ENCODE data around the gene DXO. TPM values are rescaled to one million over a fixed set of nuclear protein-coding genes. Genes with fewer than 3 reads are reported as not detected.
"Not testable (repeated sequence)": the region's sequence is repeated elsewhere in the genome, so short reads cannot be mapped to it uniquely, and the experiment has no call there.

DXO gene
- total and polyA plus RNA-seq, 2 donors, result 8.5 to 20.2 TPM

- WGBS, result 38% methylated on average over 11 of the region's 11 CpGs
- H3K36me3 ChIP-seq (ENCODE audit: insufficient read depth), result no peaks in the 10 kb centered on the region
- no peak for DNase-seq (ENCODE audit: extremely low spot score)
- no peaks in the 10 kb centered on the region for H3K4me1 ChIP-seq (ENCODE audit: insufficient read depth)
- H3K27ac ChIP-seq (ENCODE audit: low read depth), result peak within 1 kb of the TSS; percentile 47
- H3K4me3 ChIP-seq (ENCODE audit: low read depth, low read length), result no peak within 1 kb of the TSS
Measured at GRCh38 chr6:31945507-31946369, 26.2 kb downstream of the DXO start, which contains the start of gene CFB. CFB (plus strand) TSS chr6:31946095; CDS start chr6:31946222, 127 bp downstream.

GRCh38 chr6:31945154-31945506 lies 26.8 kb downstream of the DXO start:
- Histone ChIP-seq H3K4me3 (ENCODE audit: low read depth, low read length) (no peak overlapping the region), H3K27ac (ENCODE audit: low read depth) (no peak overlapping the region), H3K4me1 (ENCODE audit: insufficient read depth) (no peaks in the 10 kb centered on the region), H3K36me3 (ENCODE audit: insufficient read depth) (no peaks in the 10 kb centered on the region)
- DNase-seq (ENCODE audit: extremely low spot score), result no peak
- 71% methylated on average over 9 of the region's 9 CpGs for WGBS

- H3K27ac ChIP-seq (ENCODE audit: low read depth), result no peak overlapping the region
- DNase-seq (ENCODE audit: extremely low spot score), result no peak
- no peaks in the 10 kb centered on the region for H3K36me3 ChIP-seq (ENCODE audit: insufficient read depth)
- H3K4me3 ChIP-seq (ENCODE audit: low read depth, low read length), result no peak overlapping the region
- no peaks in the 10 kb centered on the region for H3K4me1 ChIP-seq (ENCODE audit: insufficient read depth)
- WGBS, result 83% methylated on average over 3 of the region's 3 CpGs
Measured at GRCh38 chr6:31943742-31944141, 28.2 kb downstream of the DXO start.

- 9% methylated on average over 6 of the region's 6 CpGs for WGBS
- H3K36me3 ChIP-seq (ENCODE audit: insufficient read depth), result no peaks in the 10 kb centered on the region
- H3K4me1 ChIP-seq (ENCODE audit: insufficient read depth), result no peaks in the 10 kb centered on the region
- DNase-seq (ENCODE audit: extremely low spot score), result no peak
- no peak overlapping the region for H3K4me3 ChIP-seq (ENCODE audit: low read depth, low read length)
- H3K27ac ChIP-seq (ENCODE audit: low read depth), result no peak overlapping the region
Measured at GRCh38 chr6:31940256-31940664, 31.7 kb downstream of the DXO start.

- Histone ChIP-seq H3K4me1 (ENCODE audit: insufficient read depth) (no peaks in the 10 kb centered on the region), H3K36me3 (ENCODE audit: insufficient read depth) (no peaks in the 10 kb centered on the region), H3K4me3 (ENCODE audit: low read depth, low read length) (no peak overlapping the region), H3K27ac (ENCODE audit: low read depth) (no peak overlapping the region)
- no peak for DNase-seq (ENCODE audit: extremely low spot score)
- 80% methylated on average over 9 of the region's 9 CpGs for WGBS
Measured at GRCh38 chr6:31935823-31936222, 36.1 kb downstream of the DXO start.

DNA sequence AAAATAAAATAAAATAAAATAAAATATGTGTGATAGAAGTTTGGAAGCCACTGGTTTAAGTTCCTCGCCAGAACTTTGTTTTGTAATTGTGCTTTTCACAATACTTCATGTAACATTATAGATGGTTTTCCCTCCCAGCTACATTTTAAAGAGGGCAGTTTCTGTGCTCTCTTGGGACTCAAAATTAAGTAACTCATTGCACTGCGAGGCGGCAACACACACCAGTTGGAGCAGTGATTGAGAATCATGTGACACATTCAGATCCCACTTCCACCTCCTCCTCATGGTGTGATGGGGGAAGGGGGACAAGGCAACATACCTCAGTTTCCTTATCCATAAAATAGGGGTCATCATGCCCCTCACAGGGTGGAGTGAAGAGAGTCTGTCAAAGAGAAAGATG lies 36.9 kb downstream of the DXO start:
- H3K27ac ChIP-seq (ENCODE audit: low read depth), result no peak overlapping the region
- 70% methylated on average over 3 of the region's 3 CpGs for WGBS
- no peaks in the 10 kb centered on the region for H3K4me1 ChIP-seq (ENCODE audit: insufficient read depth)
- no peaks in the 10 kb centered on the region for H3K36me3 ChIP-seq (ENCODE audit: insufficient read depth)
- no peak for DNase-seq (ENCODE audit: extremely low spot score)
- H3K4me3 ChIP-seq (ENCODE audit: low read depth, low read length), result no peak overlapping the region

GRCh38 chr6:31933537-31933936 lies 38.4 kb downstream of the DXO start:
- no peak overlapping the region for H3K4me3 ChIP-seq (ENCODE audit: low read depth, low read length)
- no peak for DNase-seq (ENCODE audit: extremely low spot score)
- H3K4me1 ChIP-seq (ENCODE audit: insufficient read depth), result no peaks in the 10 kb centered on the region
- WGBS, result 88% methylated on average over 19 of the region's 19 CpGs
- no peak overlapping the region for H3K27ac ChIP-seq (ENCODE audit: low read depth)
- no peaks in the 10 kb centered on the region for H3K36me3 ChIP-seq (ENCODE audit: insufficient read depth)

- H3K27ac ChIP-seq (ENCODE audit: low read depth); H3K4me1 ChIP-seq (ENCODE audit: insufficient read depth); H3K4me3 ChIP-seq (ENCODE audit: low read depth, low read length); DNase-seq (ENCODE audit: extremely low spot score); H3K36me3 ChIP-seq (ENCODE audit: insufficient read depth): not testable (repeated sequence)
- 91% methylated on average over 23 of the region's 32 CpGs for WGBS
Measured at GRCh38 chr6:31932137-31932536, 39.8 kb downstream of the DXO start.

GRCh38 chr6:31930962-31931361 lies 41.0 kb downstream of the DXO start:
- 87% methylated on average over 1 of the region's 1 CpG for WGBS
- no peaks in the 10 kb centered on the region for H3K36me3 ChIP-seq (ENCODE audit: insufficient read depth)
- H3K4me3 ChIP-seq (ENCODE audit: low read depth, low read length), result no peak overlapping the region
- DNase-seq (ENCODE audit: extremely low spot score), result no peak
- H3K4me1 ChIP-seq (ENCODE audit: insufficient read depth), result no peaks in the 10 kb centered on the region
- H3K27ac ChIP-seq (ENCODE audit: low read depth), result no peak overlapping the region

- no peak for DNase-seq (ENCODE audit: extremely low spot score)
- Histone ChIP-seq H3K4me3 (ENCODE audit: low read depth, low read length) (no peak overlapping the region), H3K36me3 (ENCODE audit: insufficient read depth) (no peaks in the 10 kb centered on the region), H3K27ac (ENCODE audit: low read depth) (no peak overlapping the region), H3K4me1 (ENCODE audit: insufficient read depth) (no peaks in the 10 kb centered on the region)
- 58% methylated on average over 9 of the region's 9 CpGs for WGBS
Measured at GRCh38 chr6:31928672-31928939, 43.3 kb downstream of the DXO start.

DNA sequence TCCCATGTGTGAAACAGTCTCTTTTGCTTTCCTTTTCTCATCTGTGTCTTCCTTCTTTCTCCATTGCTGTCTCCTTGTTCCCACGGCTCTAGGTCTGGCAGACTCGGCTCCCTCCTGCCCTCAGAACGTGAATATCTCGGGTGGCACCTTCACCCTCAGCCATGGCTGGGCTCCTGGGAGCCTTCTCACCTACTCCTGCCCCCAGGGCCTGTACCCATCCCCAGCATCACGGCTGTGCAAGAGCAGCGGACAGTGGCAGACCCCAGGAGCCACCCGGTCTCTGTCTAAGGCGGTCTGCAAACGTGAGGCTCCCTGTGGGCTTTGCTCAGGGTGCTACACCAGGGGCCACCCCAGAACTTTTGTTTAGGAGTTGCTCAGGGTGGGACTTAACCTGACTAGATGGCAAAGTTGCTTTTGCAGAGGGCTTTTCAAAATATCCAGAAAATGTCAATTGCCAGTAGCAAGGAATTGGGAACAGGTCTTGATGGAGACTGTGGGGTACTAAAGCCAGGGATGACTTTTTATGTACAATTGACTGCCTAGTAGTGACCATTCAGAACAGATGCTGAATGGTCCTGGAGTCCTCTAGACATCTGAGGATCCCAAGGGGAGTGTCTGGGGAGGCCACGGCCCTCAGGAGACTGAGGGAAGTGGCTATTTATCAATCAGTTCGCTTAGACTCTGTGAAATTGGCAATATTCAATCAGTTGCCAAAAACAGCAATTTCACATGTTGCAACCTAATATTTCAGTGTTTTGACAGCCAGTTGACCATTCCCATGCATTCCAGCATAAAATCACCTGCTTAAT lies 43.9 kb downstream of the DXO start:
- Histone ChIP-seq H3K36me3 (ENCODE audit: insufficient read depth) (no peaks in the 10 kb centered on the region), H3K27ac (ENCODE audit: low read depth) (no peak overlapping the region), H3K4me1 (ENCODE audit: insufficient read depth) (no peaks in the 10 kb centered on the region), H3K4me3 (ENCODE audit: low read depth, low read length) (no peak overlapping the region)
- no peak for DNase-seq (ENCODE audit: extremely low spot score)
- 77% methylated on average over 11 of the region's 11 CpGs for WGBS

GRCh38 chr6:31927242-31927862 lies 44.6 kb downstream of the DXO start, which contains the start of gene C2:
C2 (plus strand) TSS chr6:31927717; CDS start chr6:31927753, 36 bp downstream.
- no peaks in the 10 kb centered on the region for H3K4me1 ChIP-seq (ENCODE audit: insufficient read depth)
- no peak for DNase-seq (ENCODE audit: extremely low spot score)
- no peak within 1 kb of the TSS for H3K27ac ChIP-seq (ENCODE audit: low read depth)
- WGBS, result 64% methylated on average over 11 of the region's 11 CpGs
- no peak within 1 kb of the TSS for H3K4me3 ChIP-seq (ENCODE audit: low read depth, low read length)
- no peaks in the 10 kb centered on the region for H3K36me3 ChIP-seq (ENCODE audit: insufficient read depth)

GRCh38 chr6:31922942-31923341 lies 49.0 kb downstream of the DXO start:
- Histone ChIP-seq H3K27ac (ENCODE audit: low read depth) (no peak overlapping the region), H3K4me3 (ENCODE audit: low read depth, low read length) (no peak overlapping the region), H3K36me3 (ENCODE audit: insufficient read depth) (no peaks in the 10 kb centered on the region), H3K4me1 (ENCODE audit: insufficient read depth) (no peaks in the 10 kb centered on the region)
- 15% methylated on average over 5 of the region's 5 CpGs for WGBS
- no peak for DNase-seq (ENCODE audit: extremely low spot score)

DNA sequence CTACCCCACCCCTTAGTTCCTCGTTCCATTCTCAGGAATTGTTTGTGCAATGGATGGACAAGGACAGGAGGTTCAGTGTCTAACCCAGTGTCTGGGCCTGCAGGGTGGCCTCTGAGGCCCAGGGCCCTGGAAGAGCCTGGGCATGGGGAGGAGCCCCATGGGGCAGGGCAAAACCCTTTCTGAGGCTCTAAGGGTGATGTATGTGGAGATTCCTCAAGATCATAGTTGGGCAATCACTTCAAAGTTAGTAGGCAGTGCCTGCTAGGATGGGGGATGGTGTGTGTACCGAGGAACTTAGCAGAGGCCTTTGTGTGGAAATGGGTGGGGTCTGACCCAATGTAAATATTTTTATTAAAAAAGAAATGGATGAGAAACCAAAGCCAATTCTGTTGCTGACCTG lies 51.1 kb downstream of the DXO start:
- no peak overlapping the region for H3K27ac ChIP-seq (ENCODE audit: low read depth)
- no peak overlapping the region for H3K4me3 ChIP-seq (ENCODE audit: low read depth, low read length)
- 72% methylated on average over 2 of the region's 2 CpGs for WGBS
- no peaks in the 10 kb centered on the region for H3K36me3 ChIP-seq (ENCODE audit: insufficient read depth)
- DNase-seq (ENCODE audit: extremely low spot score), result no peak
- no peaks in the 10 kb centered on the region for H3K4me1 ChIP-seq (ENCODE audit: insufficient read depth)
